Esophagus muscularis mucosa (tissue), 4 donors: Measurements from ENCODE around the gene TRABD2B. TPM values are rescaled to one million over a fixed set of nuclear protein-coding genes. Genes with fewer than 3 reads are reported as not detected.

Experiments used
- DNase-seq: peaks from one replicate; pipeline ENCODE4 v3.0.0-alpha.2; 2017; ENCODE audit errors: extremely low spot score
- H3K27ac ChIP-seq, 4 donors: fragments of 200-600 bp; sonication (generic); replicated peaks in 1 of 4; 1 replicate in 3 of 4; 2 replicates in 1 of 4; pipeline ENCODE4 v1.5.1; 2016 to 2019; ENCODE audit warnings: mild to moderate bottlenecking in 1 of 4
- H3K27me3 ChIP-seq, 4 donors: fragments of 200-600 bp; sonication (generic); one replicate each; pipeline versions ENCODE4 v1.5.1 to v1.6.0; 2016 to 2019
- H3K36me3 ChIP-seq, 4 donors: fragments of 200-600 bp; sonication (generic); one replicate each; pipeline ENCODE4 v1.5.1; 2016 to 2019
- H3K4me1 ChIP-seq, 4 donors: fragments of 200-600 bp; sonication (generic); one replicate each; pipeline ENCODE4 v1.5.1; 2016 to 2019
- H3K4me3 ChIP-seq, 4 donors: fragments of 200-600 bp; sonication (generic); 1 replicate in 2 of 4; 2 replicates in 2 of 4; pipeline ENCODE4 v1.5.1; 2016 to 2019; ENCODE audit warnings: mild to moderate bottlenecking in 4 of 4, moderate library complexity in 1 of 4
- H3K9me3 ChIP-seq, 4 donors: fragments of 200-600 bp; sonication (generic); 1 replicate in 3 of 4; 2 replicates in 1 of 4; pipeline ENCODE4 v1.5.1; 2016 to 2019
- CTCF ChIP-seq, 3 experiments: fragments of 200-600 bp in 2 of 3; fragments of 450-650 bp in 1 of 3; sonication (generic) in 2 of 3; IDR thresholded peaks; one replicate each; pipeline ENCODE4 v1.5.1; 2017 to 2019; ENCODE audit warnings: antibody characterized with exemption in 3 of 3, mild to moderate bottlenecking in 2 of 3, moderate library complexity in 1 of 3
- EP300 ChIP-seq: sonication (generic); formaldehyde crosslinking; IDR thresholded peaks from one replicate; pipeline ENCODE4 v1.6.1; 2017; ENCODE audit warnings: antibody characterized with exemption
- POLR2A ChIP-seq: fragments of 450-650 bp; IDR thresholded peaks from one replicate; pipeline ENCODE4 v1.6.1; 2017; ENCODE audit warnings: antibody characterized with exemption, moderate library complexity, mild to moderate bottlenecking, low read depth
- POLR2AphosphoS5 ChIP-seq, 2 donors: sonication (generic); formaldehyde crosslinking; IDR thresholded peaks; one replicate each; pipeline ENCODE4 v1.6.1; 2017; ENCODE audit warnings: antibody characterized with exemption in 2 of 2
- WGBS: methylation state at CpG from one replicate; pipeline ENCODE4 v1.1.5; 2018; 5-methylcytosine and 5-hydroxymethylcytosine counted together
- intact Hi-C: fragments of 100-400 bp; cut with DNase I; formaldehyde crosslinking; loops from one replicate; pipeline ENCODE4 v1.15.1; 2023
- total RNA-seq, 4 donors: library from RNA; depleted of rRNA; stranded (reverse); fragments of >200 nt; gene quantifications; one replicate each; pipeline versions ENCODE4 v1.1.0 to v1.2.1, GENCODE V29; 2016

The TRABD2B gene
- total RNA-seq, 4 donors from 2014 or later, result 4.0 to 7.6 (median 4.1) TPM

- intact Hi-C loops, result no loop called here
- Histone ChIP-seq H3K4me3 (no peak overlapping the region), H3K4me1 (peaks cover 0 to 19% (median 16%) of the 10 kb centered on the region in 4 donors), H3K27me3 (no peaks in the 10 kb centered on the region), H3K36me3 (no peaks in the 10 kb centered on the region), H3K27ac (no peak overlapping the region), H3K9me3 (no peaks in the 10 kb centered on the region)
- DNase-seq, result no peak
- TF ChIP-seq POLR2A, result no peak
- no peak for TF ChIP-seq POLR2AphosphoS5 (IDR thresholded peaks at IDR 0.05)
- no peak for TF ChIP-seq CTCF (IDR thresholded peaks at IDR 0.05)
- TF ChIP-seq EP300, result no peak
- 39% methylated on average over 10 of the region's 12 CpGs for WGBS
Observed at GRCh38 chr1:48039088-48040054, 42.2 kb upstream of the TRABD2B start.

GRCh38 chr1:48038270-48038767 is 41.1 kb upstream of the TRABD2B start:
- intact Hi-C loops, result no loop called here
- no peak for DNase-seq
- no peaks in the 10 kb centered on the region for H3K36me3 ChIP-seq
- no peaks in the 10 kb centered on the region for H3K9me3 ChIP-seq
- H3K4me3 ChIP-seq, result no peak overlapping the region
- H3K27me3 ChIP-seq, result no peaks in the 10 kb centered on the region
- no peak overlapping the region for H3K27ac ChIP-seq
- WGBS, result 83% methylated on average over 2 of the region's 2 CpGs
- H3K4me1 ChIP-seq, result peaks cover 0 to 19% (median 16%) of the 10 kb centered on the region in 4 donors
- TF ChIP-seq EP300 (no peak), POLR2A (no peak), POLR2AphosphoS5 (IDR thresholded peaks at IDR 0.05) (no peak), CTCF (IDR thresholded peaks at IDR 0.05) (no peak)

- TF ChIP-seq POLR2AphosphoS5 (IDR thresholded peaks at IDR 0.05), result no peak
- Histone ChIP-seq H3K4me1 (peaks cover 0 to 19% (median 16%) of the 10 kb centered on the region in 4 donors), H3K27ac (no peak overlapping the region), H3K27me3 (no peaks in the 10 kb centered on the region), H3K36me3 (no peaks in the 10 kb centered on the region), H3K9me3 (no peaks in the 10 kb centered on the region), H3K4me3 (no peak overlapping the region)
- WGBS, result 90% methylated on average over 3 of the region's 3 CpGs
- no peak for DNase-seq
- intact Hi-C loops, result no loop called here
Observed at GRCh38 chr1:48036710-48037355, 39.6 kb upstream of the TRABD2B start.

- H3K27me3 ChIP-seq, result no peaks in the 10 kb centered on the region
- DNase-seq, result no peak
- H3K36me3 ChIP-seq, result no peaks in the 10 kb centered on the region
- no peak overlapping the region for H3K4me3 ChIP-seq
- intact Hi-C loops, result no loop called here
- no peak overlapping the region for H3K27ac ChIP-seq
- H3K4me1 ChIP-seq, result peaks cover 0 to 19% (median 16%) of the 10 kb centered on the region in 4 donors
- TF ChIP-seq EP300, result no peak
- no peak for TF ChIP-seq CTCF (IDR thresholded peaks at IDR 0.05)
- no peak for TF ChIP-seq POLR2AphosphoS5 (IDR thresholded peaks at IDR 0.05)
- no peak for TF ChIP-seq POLR2A
- no peaks in the 10 kb centered on the region for H3K9me3 ChIP-seq
Observed at GRCh38 chr1:48035371-48036141, 38.4 kb upstream of the TRABD2B start.
